KOPT-K1 (cell line): ENCODE results near the gene MVB12B.
A peak's percentile ranks its signal among the peaks of the same experiment; 100 is the strongest.
"Not testable (repeated sequence)": the region's sequence is repeated elsewhere in the genome, so short reads cannot be mapped to it uniquely, and the experiment has no call there.

Experiments
- H3K27ac ChIP-seq: fragments of 200-600 bp; sonication (generic); 2 replicates; pipeline ENCODE4 v1.5.1; 2016; ENCODE audit warnings: antibody characterized with exemption, mild to moderate bottlenecking, low read depth, low read length; ENCODE audit not compliant: poor library complexity, severe bottlenecking
- H3K36me3 ChIP-seq: fragments of 200-600 bp; sonication (generic); 2 replicates; pipeline ENCODE4 v1.5.1; 2017; ENCODE audit warnings: antibody characterized with exemption, mild to moderate bottlenecking, low read length, moderate library complexity; ENCODE audit not compliant: insufficient read depth
- H3K9me3 ChIP-seq: fragments of 200-600 bp; sonication (generic); 2 replicates; pipeline ENCODE4 v1.5.1; 2017; ENCODE audit warnings: antibody characterized with exemption, low read length, mild to moderate bottlenecking; ENCODE audit not compliant: insufficient read depth, poor library complexity, severe bottlenecking

The MVB12B gene, protein sequence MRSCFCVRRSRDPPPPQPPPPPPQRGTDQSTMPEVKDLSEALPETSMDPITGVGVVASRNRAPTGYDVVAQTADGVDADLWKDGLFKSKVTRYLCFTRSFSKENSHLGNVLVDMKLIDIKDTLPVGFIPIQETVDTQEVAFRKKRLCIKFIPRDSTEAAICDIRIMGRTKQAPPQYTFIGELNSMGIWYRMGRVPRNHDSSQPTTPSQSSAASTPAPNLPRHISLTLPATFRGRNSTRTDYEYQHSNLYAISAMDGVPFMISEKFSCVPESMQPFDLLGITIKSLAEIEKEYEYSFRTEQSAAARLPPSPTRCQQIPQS

DNA sequence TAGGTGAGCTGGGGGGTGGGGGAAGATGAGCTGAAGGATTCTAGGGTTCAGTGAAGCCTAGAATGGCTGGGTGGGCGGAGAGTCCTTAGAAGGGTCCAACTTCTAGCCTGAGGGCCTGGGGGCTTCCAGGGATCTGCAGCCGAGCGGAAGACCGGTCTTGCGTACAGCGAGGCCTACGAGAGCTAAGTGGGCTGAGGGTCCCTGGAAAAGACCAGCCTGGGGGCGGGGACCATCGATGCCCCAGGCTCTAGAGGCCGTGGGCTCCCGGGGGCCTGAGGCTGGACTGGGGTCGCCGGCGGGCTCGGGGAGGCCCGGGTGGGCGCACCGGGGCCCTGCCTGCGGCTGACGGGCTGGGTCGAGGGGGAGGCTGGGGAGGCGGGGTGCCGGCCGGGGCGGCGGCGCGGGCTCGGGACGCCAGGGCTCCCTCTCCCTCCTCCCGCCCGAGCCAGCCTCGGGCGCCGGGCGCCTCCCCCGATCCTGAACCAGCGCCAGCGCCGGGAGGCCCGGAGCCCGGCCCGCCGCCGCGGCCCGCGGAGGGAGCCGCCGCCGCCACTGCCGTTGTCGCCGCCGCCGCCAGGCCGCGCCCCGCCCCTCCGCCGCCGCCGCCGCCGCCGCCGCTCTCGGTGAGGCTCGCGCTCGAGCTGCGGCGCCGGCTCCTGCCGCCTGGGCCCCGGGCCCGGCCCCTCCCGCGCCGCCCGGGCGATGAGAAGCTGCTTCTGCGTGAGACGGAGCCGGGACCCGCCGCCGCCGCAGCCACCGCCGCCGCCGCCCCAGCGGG is at the start of gene MVB12B:
Gene MVB12B (plus strand): TSS at position 602 of the 778 bp plus-strand sequence. CDS start 101 bp downstream, at position 703.
- Histone ChIP-seq H3K36me3 (no peaks in the 10 kb centered on the region), H3K27ac (peak within 1 kb of the TSS; percentile 71), H3K9me3 (peaks cover 21% of the 10 kb centered on the region)

DNA sequence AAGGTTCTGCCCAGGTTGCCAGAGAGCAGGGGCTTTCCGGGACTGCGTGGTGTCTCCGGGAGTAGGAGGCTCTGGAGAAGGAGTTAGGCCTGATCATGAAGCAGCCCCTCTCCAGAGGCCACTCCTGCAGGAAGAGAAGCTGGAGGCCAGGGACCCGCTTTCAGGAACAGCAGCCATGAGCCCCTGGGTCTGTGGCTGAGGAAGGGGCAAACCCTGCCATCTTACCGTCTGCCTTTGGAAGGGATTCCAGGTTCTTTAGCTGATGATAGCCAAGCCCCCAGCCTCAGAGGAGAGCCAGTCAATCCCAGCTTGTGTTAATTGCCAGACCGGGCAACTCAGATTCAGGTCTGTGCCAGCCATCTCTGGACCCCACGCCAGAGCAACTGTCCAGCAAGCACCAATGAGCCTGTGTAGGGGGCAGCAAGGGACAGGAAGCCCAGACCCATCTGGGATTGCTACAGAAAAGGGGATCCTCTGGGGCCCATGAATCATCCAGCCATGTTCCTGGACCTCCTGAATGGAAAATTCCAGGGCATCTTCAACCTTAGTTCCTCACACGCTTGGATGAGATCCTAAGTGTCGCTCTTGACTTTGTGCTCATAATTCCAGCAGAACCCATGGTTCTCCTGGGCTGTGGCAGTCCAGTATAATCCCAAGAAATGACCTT is 42.7 kb upstream of the MVB12B start:
- H3K36me3 ChIP-seq, result no peaks in the 10 kb centered on the region
- H3K9me3 ChIP-seq, result peaks cover 7% of the 10 kb centered on the region
- H3K27ac ChIP-seq, result no peak overlapping the region

DNA sequence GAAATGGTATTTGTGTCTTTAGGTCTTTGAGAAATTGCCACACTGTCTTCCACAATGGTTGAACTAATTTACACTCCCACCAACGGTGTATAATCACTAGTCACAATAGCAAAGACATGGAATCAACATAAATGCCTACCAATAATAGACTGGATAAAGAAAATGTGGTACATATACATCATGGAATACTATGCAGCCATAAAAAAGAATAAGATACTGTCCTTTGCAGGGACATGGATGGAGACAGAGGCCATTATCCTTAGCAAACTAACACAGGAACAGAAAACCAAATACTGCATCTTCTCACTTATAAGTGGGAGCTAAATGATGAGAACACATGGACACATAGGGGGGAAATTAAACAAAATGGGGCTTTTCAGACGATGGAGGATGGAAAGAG is 41.0 kb upstream of the MVB12B start:
- H3K9me3 ChIP-seq, result not testable (repeated sequence)

DNA sequence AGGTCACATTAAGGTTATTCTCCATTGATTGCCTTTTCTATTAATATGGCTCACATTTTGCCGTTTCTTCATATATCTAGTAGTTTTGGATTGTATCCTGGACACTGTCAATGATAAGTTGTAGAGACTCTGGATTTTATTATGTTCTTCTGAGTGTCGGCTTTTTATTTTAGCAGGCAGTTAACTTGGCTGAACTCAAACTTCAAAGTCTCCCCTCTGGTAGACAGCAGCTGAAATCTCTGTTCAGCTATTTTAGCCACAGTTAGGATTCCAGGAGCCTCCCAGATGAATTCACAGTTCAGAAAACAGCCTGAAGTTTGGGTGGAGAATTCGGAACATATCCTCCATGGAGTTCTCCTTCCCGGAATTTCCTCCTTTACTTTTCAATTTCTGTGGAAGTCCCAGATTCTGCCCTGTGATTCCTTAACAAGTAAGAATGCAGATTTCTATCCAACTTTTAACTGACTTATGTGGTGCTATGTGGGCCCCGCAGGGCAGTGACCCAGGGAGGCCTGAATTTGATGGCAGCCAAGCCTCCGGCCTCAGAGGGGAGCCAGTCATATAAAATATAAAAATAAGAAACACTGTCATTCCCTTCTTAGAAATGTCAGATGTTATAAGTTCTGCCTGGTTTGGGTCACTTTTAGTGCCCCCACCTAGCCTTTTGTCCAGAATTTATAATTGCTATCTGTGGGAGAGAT is 39.3 kb upstream of the MVB12B start:
- Histone ChIP-seq H3K9me3 (no peaks in the 10 kb centered on the region), H3K27ac (no peak overlapping the region), H3K36me3 (no peaks in the 10 kb centered on the region)

More for the DNA sequence above, 41.0 kb upstream of the MVB12B start:
- not testable (repeated sequence) for H3K27ac ChIP-seq, H3K36me3 ChIP-seq

DNA sequence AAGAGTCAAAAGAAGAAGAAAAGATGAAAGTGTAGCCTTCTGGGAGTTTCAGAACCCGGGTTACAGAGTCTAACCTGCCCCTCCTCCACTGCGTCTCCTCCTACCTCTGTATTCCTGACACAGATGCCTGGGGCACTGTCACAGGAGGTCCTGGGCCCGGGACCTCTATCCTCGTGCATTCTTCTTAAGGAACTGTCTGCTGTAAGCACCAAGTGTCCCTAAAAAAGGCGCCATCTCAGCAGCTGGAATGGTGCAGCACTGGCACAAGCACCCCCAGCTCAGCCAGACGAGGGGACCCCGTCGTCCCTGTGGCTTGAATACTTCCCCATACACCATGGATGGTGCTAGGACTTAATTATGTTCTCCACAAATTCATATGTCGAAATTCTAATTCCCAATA is 35.8 kb upstream of the MVB12B start:
- no peaks in the 10 kb centered on the region for H3K36me3 ChIP-seq
- H3K9me3 ChIP-seq, result no peaks in the 10 kb centered on the region

DNA sequence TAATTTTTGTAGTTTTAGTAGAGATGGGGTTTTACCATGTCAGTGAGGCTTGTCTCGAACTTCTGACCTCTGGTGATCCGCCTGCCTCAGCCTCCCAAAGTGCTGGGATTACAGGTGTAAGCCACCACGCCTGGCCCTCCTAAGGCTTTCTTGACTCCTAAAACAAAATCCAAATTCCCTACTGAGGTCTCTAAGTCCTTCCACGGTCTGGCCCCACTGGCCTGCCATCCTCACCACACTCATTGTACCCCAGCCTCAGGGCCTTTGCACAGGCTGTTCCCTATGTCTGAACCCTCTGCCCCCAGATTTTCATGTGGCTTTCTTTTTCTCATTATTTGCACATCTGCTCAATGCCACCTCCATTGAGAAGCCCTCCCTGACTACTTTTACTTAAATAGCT is 34.7 kb upstream of the MVB12B start:
- Histone ChIP-seq H3K36me3 (no peaks in the 10 kb centered on the region), H3K27ac (no peak overlapping the region), H3K9me3 (no peaks in the 10 kb centered on the region)

More for the DNA sequence above, 35.8 kb upstream of the MVB12B start:
- no peak overlapping the region for H3K27ac ChIP-seq

DNA sequence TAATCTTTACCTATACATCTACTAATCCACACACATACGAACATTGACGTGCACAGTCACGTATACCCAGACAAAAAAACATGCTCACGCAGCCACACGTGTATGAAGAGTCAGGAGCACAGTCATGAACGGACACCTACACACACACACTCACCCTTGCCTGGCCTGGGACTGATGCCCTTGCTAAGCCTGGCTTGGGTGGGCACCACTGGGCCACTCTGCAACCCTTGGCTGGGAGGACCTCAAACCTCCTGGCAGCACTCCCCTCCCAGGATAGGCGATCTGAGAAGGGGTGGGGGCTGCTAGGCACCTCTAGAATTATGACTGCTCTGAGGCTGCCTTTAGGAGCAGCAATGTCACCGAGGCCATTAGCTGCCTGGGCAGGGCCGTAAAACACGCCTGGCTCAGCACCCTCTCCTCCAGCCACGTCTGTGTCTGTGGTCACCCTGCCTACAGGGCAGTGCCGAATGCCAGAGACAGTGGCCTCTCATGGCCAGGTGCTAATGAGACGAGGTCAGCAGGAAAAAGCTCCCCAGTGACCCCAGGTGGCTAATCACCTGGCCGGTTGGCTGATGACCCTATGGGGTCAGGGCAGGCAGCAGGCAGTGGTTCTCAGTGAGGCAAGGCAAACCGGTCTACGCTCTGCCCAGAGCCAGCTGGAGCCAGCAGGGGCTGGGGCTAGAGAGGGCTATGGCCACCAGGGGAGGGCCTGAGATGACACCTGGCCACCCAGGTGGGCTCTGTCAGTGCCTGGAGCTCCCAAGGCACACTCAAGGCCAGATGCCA is 33.7 kb upstream of the MVB12B start:
- Histone ChIP-seq H3K36me3 (no peaks in the 10 kb centered on the region), H3K9me3 (no peaks in the 10 kb centered on the region), H3K27ac (no peak overlapping the region)

DNA sequence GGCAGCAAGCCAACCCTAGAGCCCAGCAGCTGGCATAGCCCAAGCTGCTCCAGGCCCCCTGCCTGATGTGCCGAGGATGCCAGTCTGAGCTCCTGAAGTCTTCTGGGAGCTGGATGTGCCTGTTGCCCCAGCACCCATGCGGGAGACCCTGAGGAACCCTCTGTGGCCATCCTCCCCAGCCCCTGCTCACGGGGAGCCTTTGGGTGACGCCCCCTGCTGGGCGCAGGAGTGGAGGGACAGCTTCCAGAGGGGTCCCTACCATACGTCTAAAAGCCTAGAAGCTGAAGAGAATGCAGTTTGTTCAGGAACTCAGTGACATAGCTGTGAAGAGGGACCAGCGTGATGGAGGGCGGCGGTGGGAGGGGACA is 33.1 kb upstream of the MVB12B start:
- Histone ChIP-seq H3K27ac (no peak overlapping the region), H3K9me3 (no peaks in the 10 kb centered on the region), H3K36me3 (no peaks in the 10 kb centered on the region)

DNA sequence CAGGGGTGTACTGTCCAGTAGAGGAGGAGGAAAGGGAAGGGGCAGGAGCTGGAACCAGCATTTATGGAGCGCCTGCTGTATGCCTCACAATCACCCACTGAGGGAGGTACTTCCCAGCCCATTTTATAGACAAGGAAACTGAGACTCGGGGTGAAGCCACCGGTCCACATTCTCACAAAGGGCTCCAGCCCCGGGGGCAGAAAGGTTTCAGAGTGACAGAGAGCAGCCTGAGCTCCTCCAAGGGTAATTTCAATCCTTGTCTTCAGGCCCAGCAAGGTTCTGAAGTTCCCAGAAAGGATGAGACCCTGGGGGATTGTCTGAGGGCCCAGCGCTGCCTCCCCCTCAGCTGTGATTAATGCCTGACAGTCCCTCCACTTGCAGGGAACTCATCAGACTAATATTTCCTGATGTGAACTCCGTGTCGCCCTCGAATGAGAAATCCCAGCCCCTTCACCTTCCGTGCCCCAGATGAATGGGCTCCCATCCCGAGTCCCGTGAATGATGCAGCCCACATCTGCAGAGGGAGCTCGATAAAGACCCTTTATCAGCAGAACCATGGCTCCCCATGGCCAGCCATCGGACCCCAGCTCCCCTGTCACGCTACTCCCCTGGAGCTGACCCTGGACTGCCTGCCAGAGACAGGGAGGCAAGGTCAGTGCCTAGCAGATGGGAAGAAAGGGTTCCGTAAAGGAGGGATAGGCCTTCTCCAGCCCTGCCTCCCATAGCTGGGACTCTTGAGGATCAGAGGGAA is 32.1 kb upstream of the MVB12B start:
- Histone ChIP-seq H3K36me3 (no peaks in the 10 kb centered on the region), H3K9me3 (no peaks in the 10 kb centered on the region), H3K27ac (no peak overlapping the region)

DNA sequence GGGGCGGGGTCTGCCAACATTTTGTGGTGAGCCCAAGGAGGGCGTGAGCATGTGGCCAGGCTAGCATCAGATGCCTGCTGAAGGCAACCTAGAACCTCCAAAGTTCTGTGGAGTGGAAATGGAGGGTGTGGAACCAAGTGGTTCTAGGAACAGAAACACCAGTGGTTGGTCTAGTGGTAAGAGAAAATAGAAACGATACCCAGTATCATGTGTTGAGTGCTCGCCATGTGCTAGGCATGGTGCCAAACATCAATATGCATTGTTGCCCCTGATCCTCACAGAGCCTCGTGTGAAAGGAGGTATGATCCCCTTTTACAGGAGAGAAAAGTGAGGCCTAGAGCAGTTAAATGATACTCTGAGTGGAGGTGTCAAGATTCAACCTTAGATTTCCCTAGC is 31.5 kb upstream of the MVB12B start:
- no peak overlapping the region for H3K27ac ChIP-seq
- H3K9me3 ChIP-seq, result no peaks in the 10 kb centered on the region
- no peaks in the 10 kb centered on the region for H3K36me3 ChIP-seq

DNA sequence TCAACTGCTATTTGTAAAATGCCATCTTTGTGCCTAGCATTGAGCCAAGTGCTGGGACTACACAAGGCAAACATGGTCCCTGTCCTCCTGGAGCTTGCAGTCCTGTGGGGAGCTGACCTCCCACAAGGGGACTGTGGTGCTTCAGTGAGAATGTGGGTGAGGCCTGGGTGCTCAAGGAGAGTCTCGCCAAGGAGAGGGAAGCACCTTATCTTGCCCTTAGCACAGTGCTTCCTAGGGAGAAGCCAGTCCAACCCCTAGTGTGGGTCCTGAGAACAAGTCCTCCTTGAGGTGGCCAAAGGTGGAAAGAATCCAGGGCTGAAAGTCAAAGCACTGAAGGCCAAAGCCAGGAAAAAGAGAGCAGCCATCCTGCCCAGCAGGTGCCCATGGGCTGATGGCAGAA is 31.1 kb upstream of the MVB12B start:
- Histone ChIP-seq H3K36me3 (no peaks in the 10 kb centered on the region), H3K27ac (no peak overlapping the region), H3K9me3 (no peaks in the 10 kb centered on the region)

DNA sequence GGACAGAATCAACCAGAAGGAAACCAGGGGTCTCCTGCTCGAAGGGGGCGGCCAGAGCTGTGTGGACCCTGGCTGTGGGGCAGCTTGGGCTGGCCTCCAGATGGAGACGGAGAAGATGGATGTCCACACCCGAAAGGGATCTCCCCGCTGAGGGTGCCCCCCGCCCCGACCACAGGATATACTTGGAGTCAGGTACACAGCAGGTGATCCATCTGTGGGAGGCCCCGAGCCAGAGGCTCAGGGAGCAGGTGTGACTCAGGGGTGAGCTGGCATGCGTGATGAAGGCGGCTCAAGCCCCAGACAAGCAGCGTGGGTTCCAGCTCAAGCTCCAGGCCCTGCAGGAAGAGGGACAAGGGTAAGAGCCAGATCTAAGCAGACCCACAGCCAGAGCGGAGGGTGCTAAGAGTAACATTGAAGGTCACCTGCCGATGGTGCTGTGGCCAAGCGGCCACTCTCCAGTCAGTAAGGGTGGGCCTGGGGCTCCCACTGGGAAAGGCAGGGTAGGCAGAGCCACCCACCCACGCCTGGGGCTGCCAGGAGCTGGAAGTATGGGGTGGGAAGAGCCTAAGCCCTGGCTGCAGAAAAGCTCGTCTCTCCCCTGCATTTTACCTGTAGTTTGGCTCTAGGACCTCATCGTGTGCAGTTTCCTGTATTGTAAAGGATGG is 30.6 kb upstream of the MVB12B start:
- Histone ChIP-seq H3K9me3 (no peaks in the 10 kb centered on the region), H3K36me3 (no peaks in the 10 kb centered on the region), H3K27ac (no peak overlapping the region)

DNA sequence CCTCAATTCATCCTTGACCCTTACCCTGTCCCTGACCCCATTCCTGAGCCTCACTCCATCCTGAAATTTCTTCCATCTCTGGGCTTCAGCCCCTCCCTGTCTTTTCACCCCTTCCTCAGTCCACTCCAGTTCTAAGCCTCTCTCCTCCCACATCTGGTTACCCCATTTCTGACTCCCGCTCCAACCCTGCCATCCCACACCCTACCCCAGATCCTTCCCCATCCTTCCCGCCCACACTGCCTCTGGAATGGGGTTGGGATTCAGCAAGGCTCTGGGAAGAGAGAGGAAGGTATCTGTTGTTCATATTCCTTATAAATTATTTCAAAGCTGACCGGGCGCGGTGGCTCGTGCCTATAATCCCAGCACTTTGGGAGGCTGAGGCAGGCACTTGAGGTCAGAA is 29.9 kb upstream of the MVB12B start:
- H3K9me3 ChIP-seq, result no peaks in the 10 kb centered on the region
- H3K27ac ChIP-seq, result no peak overlapping the region
- no peaks in the 10 kb centered on the region for H3K36me3 ChIP-seq
